Measurements from ENCODE around the gene ETHE1.
A peak's percentile ranks its signal among the peaks of the same experiment; 100 is the strongest.

Gene ETHE1

GRCh38 chr19:43468354-43469159, 58.4 kb downstream of the ETHE1 start:
- DNase-seq (ENCODE audit: low read depth in 1 of 2, low spot score in 1 of 2) = no peak

GRCh38 chr19:43467730-43468129, 59.3 kb downstream of the ETHE1 start:
- DNase-seq (ENCODE audit: low read depth in 1 of 2, low spot score in 1 of 2) = no peak

GRCh38 chr19:43467276-43467675, 59.7 kb downstream of the ETHE1 start:
- DNase-seq (ENCODE audit: low read depth in 1 of 2, low spot score in 1 of 2) = no peak

GRCh38 chr19:43466793-43467192, 60.2 kb downstream of the ETHE1 start:
- no peak for DNase-seq (ENCODE audit: low read depth in 1 of 2, low spot score in 1 of 2)

- no peak for DNase-seq (ENCODE audit: low read depth in 1 of 2, low spot score in 1 of 2)
Measured at GRCh38 chr19:43465468-43466120, 61.4 kb downstream of the ETHE1 start, which contains the start of gene LYPD3. LYPD3 (minus strand) TSS chr19:43465608; CDS start chr19:43465571, 37 bp downstream.

DNA sequence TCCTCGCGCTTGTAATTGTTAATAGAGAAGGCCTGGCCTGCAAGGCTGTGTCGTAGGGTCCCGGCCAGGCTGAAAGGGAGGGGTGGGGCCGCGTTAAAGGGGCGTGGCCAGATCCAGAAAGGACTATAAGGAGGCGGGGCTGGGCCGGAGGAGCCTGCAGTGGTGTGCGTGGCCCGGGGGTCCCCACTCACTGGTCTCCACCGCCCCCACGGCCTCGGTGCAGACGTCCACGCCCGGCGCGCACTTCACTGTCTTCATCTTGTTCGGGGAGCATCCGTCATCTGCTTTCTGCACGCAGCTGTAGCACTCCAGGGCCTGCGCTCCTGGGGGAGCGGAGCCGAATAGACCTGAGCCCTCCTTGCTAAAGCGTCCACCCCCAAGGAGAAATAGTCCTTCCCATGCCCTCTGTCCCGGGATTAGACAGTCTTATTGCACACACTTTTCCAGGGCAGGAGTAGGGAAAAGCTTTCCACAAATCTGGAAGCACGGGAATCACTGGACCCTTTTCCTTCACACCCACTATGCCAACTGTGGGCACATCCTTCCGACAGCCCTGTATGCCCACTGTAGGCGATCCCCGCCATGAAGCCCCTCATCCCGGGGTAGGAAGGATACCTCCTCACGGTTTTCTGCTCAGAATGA, 62.7 kb downstream of the ETHE1 start:
- peak in 1 of 2 donors; percentile 60 for DNase-seq (ENCODE audit: low read depth in 1 of 2, low spot score in 1 of 2)

- DNase-seq (ENCODE audit: low read depth in 1 of 2, low spot score in 1 of 2) = peak; percentile 98 to 99
Measured at GRCh38 chr19:43463381-43464133, 63.4 kb downstream of the ETHE1 start.

GRCh38 chr19:43462785-43463380, 64.1 kb downstream of the ETHE1 start:
- no peak for DNase-seq (ENCODE audit: low read depth in 1 of 2, low spot score in 1 of 2)

- no peak for DNase-seq (ENCODE audit: low read depth in 1 of 2, low spot score in 1 of 2)
Measured at GRCh38 chr19:43462383-43462782, 64.6 kb downstream of the ETHE1 start.

DNA sequence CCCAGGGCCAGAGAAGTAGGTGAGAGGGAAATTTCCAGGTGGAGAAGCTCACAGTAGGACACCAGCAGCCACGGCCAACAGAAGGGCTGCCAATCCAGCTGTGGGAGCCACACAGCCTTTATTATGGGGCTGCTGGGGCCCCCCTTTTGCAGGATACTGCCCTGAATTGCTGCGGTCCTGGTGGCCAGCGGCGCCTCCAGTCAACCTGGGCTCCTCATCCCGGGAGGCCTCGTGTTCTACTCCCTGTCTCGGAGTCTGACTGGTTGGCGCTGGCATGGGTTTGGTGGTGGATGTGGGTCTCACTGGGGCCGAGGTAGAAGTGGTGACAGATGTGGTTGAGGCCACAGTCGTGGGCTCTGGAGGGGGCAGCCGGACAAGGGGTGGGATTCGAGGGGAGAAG, 65.7 kb downstream of the ETHE1 start:
- no peak for DNase-seq (ENCODE audit: low read depth in 1 of 2, low spot score in 1 of 2)

DNA sequence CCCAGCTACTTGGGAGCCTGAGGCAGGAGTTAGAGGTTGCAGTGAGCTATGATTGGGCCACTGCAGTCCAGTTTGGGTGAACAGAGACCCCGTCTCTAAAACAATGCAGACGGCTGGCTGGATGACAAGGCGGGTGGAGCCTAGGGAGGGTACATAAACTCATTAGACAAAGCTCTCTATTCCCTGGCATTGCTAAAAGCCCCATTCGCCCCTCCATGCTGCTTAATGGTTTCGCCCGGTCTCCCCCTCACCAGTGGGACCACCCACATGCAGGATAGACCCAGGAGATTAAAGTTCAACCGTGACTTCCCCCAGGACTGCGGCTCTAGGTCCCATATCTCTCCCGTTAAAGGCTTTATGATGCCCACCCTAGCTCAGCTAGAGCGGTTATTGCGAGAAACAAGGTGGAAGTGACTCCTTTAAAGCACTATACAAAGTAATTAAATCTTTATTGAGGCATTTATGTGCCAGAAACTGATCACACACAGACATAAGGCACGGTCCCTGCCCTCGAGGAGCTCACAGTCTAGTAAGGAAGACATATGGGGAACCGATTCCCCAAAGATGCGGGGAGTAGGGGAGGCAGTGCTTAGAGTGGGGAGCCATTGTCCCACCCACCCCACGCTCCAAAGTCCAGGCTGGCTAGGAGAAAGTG, 66.5 kb downstream of the ETHE1 start:
- no peak for DNase-seq (ENCODE audit: low read depth in 1 of 2, low spot score in 1 of 2)

DNA sequence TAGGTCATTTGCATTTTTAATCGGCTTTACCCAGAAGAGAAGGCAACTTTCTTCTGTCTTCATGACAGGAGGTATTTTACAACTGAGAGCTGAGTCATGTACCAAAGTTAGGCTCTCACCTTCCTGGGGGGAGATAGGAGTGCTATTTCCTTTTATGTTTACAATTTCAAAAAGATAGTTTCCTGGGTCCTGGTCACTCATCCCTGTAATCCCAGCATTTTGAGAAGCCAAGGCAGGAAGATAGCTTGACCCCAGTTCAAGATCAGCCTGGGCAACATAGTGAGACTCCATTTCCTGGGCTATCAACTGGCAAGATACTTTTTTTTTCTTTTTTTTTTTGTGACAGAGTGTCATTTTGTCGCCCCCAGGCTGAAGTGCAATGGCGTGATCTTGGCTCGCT, 69.2 kb downstream of the ETHE1 start:
- no peak for DNase-seq (ENCODE audit: low read depth in 1 of 2, low spot score in 1 of 2)

All from activated CD4-positive, alpha-beta T cell treated with anti-CD3 and anti-CD28 coated beads, Interleukin-2, amount 50 U/mL, for 24 hours (primary cell).